ENCODE data around the gene VAT1L. TPM values are rescaled to one million over a fixed set of nuclear protein-coding genes. Genes with fewer than 3 reads are reported as not detected.

VAT1L gene
- polyA plus RNA-seq, 1 donor = 14.8 TPM

DNA sequence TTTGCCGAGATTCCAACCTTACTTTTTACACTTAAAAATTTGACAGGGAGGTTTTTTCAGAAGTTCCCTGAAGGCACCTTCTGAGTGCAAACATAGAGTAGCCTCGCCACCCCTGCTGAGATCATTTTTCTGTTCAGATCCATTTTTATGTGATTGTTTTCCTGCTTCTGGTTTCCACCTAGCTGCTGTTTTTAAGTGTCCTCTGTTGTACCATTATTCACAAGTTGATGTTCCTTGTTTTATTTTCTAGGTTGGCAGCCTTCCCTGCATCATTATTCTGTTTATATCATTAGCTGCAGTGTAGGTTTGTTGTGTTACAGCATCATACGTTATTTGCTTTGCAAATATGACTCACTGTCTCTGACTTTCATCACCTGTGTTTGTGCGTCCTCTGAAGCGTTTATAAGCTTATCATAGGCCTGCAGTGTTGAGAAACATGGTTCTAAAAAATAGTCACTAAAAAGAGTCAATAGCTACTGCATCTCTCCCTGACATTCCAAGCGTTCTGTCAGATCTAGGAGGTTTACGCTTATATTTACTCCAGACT lies 117.1 kb downstream of the VAT1L start:
- 75% methylated on average over 2 of the region's 7 CpGs for WGBS (ENCODE audit: insufficient coverage, low lambda C conversion rate)

DNA sequence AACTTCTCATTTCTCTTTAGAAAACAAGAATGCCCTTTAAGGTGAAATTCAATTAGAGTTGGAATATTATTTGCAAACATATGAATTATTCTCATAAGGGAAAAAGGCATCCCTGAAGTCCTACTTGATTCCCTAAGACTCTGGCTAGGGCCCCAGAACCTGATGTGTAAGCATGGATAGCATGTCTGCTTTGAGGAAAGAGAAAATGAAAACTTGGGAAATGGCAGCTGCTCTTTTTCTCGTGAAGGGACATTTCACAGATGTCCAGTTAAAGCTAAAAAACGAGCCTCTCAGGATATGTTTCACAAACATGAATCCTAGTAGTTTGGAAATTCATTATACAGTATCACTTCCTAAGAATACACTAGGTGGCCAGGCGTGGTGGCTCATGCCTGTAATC lies 121.7 kb downstream of the VAT1L start:
- no CpG with 5 or more reads among the region's 3 CpGs for WGBS (ENCODE audit: insufficient coverage, low lambda C conversion rate)
- Histone ChIP-seq H3K4me3 (ENCODE audit: low read length) (no peak overlapping the region), H3K27me3 (ENCODE audit: control insufficient read depth, insufficient read depth, low read length) (no peaks in the 10 kb centered on the region), H3K36me3 (ENCODE audit: control insufficient read depth, insufficient read depth, low read length) (no peaks in the 10 kb centered on the region), H3K9me3 (ENCODE audit: control insufficient read depth, low read depth, low read length) (no peaks in the 10 kb centered on the region), H3K27ac (ENCODE audit: low read length) (no peak overlapping the region), H3K4me1 (ENCODE audit: control insufficient read depth, insufficient read depth, low read length) (no peaks in the 10 kb centered on the region)
- DNase-seq = no peak

More for the DNA sequence above, 117.1 kb downstream of the VAT1L start:
- no peaks in the 10 kb centered on the region for H3K9me3 ChIP-seq (ENCODE audit: control insufficient read depth, low read depth, low read length)
- no peak overlapping the region for H3K27ac ChIP-seq (ENCODE audit: low read length)
- no peaks in the 10 kb centered on the region for H3K36me3 ChIP-seq (ENCODE audit: control insufficient read depth, insufficient read depth, low read length)
- no peaks in the 10 kb centered on the region for H3K27me3 ChIP-seq (ENCODE audit: control insufficient read depth, insufficient read depth, low read length)
- no peak overlapping the region for H3K4me3 ChIP-seq (ENCODE audit: low read length)
- no peak for DNase-seq
- no peaks in the 10 kb centered on the region for H3K4me1 ChIP-seq (ENCODE audit: control insufficient read depth, insufficient read depth, low read length)

DNA sequence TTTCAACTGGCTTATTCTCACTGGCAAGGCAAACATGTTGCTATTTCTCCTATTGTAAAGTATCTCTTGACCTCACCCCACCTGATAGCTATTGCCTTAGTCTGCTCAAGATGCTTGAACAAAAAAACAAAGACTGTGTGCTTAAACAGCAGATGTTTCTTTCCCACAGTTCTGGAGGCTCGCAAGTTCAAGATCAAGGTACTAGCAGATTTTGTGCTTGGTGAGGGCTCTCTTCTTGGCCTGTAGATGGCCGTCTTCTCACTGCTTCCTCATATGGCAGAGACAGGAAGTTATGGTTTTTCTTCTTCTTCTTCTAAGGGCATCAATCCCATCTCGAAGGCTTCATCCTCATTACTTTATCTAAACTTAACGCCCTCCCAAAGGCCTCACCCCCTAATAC lies 124.3 kb downstream of the VAT1L start:
- Histone ChIP-seq H3K27ac (ENCODE audit: low read length) (no peak overlapping the region), H3K4me1 (ENCODE audit: control insufficient read depth, insufficient read depth, low read length) (no peaks in the 10 kb centered on the region), H3K4me3 (ENCODE audit: low read length) (no peak overlapping the region), H3K36me3 (ENCODE audit: control insufficient read depth, insufficient read depth, low read length) (no peaks in the 10 kb centered on the region), H3K9me3 (ENCODE audit: control insufficient read depth, low read depth, low read length) (no peaks in the 10 kb centered on the region), H3K27me3 (ENCODE audit: control insufficient read depth, insufficient read depth, low read length) (no peaks in the 10 kb centered on the region)
- DNase-seq = no peak
- WGBS (ENCODE audit: insufficient coverage, low lambda C conversion rate) = 82% methylated on average over 2 of the region's 4 CpGs

DNA sequence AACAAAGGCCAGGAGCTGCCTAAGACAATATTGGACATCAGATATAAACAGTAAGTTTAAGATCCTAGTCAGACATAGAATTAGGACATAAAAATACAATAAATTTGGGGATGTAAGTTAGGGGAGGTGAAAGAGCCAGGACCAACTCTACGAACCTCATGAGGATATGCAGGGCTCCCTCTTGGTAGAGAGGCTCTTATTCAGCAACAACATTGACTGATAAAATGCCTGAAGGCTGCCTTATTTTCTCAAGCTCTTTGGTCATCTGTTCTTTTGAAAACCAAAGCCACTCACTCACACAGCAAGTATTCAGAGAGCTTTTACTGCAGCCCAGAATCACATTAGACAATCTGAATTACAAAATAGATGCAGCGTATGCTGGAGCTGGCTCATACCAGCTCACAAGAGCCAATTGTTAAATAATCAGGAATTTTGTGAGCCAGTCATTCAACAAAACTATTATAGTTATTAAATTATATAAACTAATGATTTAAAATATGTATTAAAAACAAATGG lies 125.4 kb downstream of the VAT1L start:
- DNase-seq = no peak
- H3K9me3 ChIP-seq (ENCODE audit: control insufficient read depth, low read depth, low read length) = no peaks in the 10 kb centered on the region
- WGBS (ENCODE audit: insufficient coverage, low lambda C conversion rate) = 80% methylated on average over 1 of the region's 2 CpGs
- H3K27ac ChIP-seq (ENCODE audit: low read length) = no peak overlapping the region
- no peaks in the 10 kb centered on the region for H3K27me3 ChIP-seq (ENCODE audit: control insufficient read depth, insufficient read depth, low read length)
- H3K36me3 ChIP-seq (ENCODE audit: control insufficient read depth, insufficient read depth, low read length) = no peaks in the 10 kb centered on the region
- no peaks in the 10 kb centered on the region for H3K4me1 ChIP-seq (ENCODE audit: control insufficient read depth, insufficient read depth, low read length)
- H3K4me3 ChIP-seq (ENCODE audit: low read length) = no peak overlapping the region

DNA sequence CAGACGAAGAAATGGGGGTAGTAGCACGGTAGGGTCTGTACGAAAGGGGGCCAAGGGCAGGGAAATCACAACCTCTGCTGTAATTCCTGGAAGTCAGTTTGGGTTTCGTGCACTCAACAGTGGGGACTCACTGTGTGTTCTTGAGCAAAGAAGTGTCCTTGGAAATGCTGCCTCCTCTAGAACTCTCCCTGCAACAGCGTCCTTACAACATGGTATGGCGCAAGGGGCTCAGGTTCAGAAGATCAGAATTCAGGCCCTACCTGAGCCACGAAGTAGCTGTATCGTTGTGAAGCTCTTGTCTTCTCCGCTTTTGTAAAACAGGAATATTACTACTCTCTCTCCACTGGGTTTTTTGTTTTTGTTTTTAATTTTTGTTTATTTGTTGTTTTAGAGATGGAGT lies 127.7 kb downstream of the VAT1L start:
- Histone ChIP-seq H3K4me1 (ENCODE audit: control insufficient read depth, insufficient read depth, low read length) (no peaks in the 10 kb centered on the region), H3K27ac (ENCODE audit: low read length) (no peak overlapping the region), H3K4me3 (ENCODE audit: low read length) (no peak overlapping the region), H3K27me3 (ENCODE audit: control insufficient read depth, insufficient read depth, low read length) (no peaks in the 10 kb centered on the region), H3K36me3 (ENCODE audit: control insufficient read depth, insufficient read depth, low read length) (no peaks in the 10 kb centered on the region), H3K9me3 (ENCODE audit: control insufficient read depth, low read depth, low read length) (no peaks in the 10 kb centered on the region)
- 90% methylated on average over 2 of the region's 9 CpGs for WGBS (ENCODE audit: insufficient coverage, low lambda C conversion rate)
- DNase-seq = no peak

DNA sequence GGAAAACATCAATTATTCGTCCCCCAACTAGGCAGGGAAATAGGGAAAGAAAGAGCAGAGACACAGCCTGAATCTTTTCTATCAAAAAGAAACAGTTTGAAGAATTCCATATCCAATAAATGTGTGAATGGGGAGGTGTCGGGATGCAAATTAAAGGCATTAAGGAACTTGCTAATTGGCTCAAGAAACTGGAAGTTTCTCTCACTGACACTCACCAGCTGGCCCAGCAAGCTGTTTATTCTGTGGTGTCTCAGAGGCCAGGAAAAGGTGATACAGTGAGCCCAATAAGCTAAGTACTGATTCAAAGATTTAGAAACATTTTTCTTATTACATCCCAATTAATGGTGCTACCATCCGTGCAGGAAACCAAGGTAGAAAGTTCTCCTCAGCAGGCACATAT lies 129.6 kb downstream of the VAT1L start:
- Histone ChIP-seq H3K9me3 (ENCODE audit: control insufficient read depth, low read depth, low read length) (no peaks in the 10 kb centered on the region), H3K27ac (ENCODE audit: low read length) (no peak overlapping the region), H3K36me3 (ENCODE audit: control insufficient read depth, insufficient read depth, low read length) (no peaks in the 10 kb centered on the region), H3K4me3 (ENCODE audit: low read length) (no peak overlapping the region), H3K27me3 (ENCODE audit: control insufficient read depth, insufficient read depth, low read length) (no peaks in the 10 kb centered on the region), H3K4me1 (ENCODE audit: control insufficient read depth, insufficient read depth, low read length) (no peaks in the 10 kb centered on the region)
- no peak for DNase-seq
- 86% methylated on average over 1 of the region's 3 CpGs for WGBS (ENCODE audit: insufficient coverage, low lambda C conversion rate)

GRCh38 chr16:77918809-77919707 lies 130.7 kb downstream of the VAT1L start:
- WGBS (ENCODE audit: insufficient coverage, low lambda C conversion rate) = 40% methylated on average over 1 of the region's 8 CpGs
- peak in 1 of 2 donors; percentile 38 for DNase-seq
- H3K27ac ChIP-seq (ENCODE audit: low read length) = peak overlapping the region; percentile 23
- no peaks in the 10 kb centered on the region for H3K4me1 ChIP-seq (ENCODE audit: control insufficient read depth, insufficient read depth, low read length)
- H3K9me3 ChIP-seq (ENCODE audit: control insufficient read depth, low read depth, low read length) = no peaks in the 10 kb centered on the region
- H3K27me3 ChIP-seq (ENCODE audit: control insufficient read depth, insufficient read depth, low read length) = no peaks in the 10 kb centered on the region
- H3K36me3 ChIP-seq (ENCODE audit: control insufficient read depth, insufficient read depth, low read length) = no peaks in the 10 kb centered on the region
- no peak overlapping the region for H3K4me3 ChIP-seq (ENCODE audit: low read length)

- H3K36me3 ChIP-seq (ENCODE audit: control insufficient read depth, insufficient read depth, low read length) = no peaks in the 10 kb centered on the region
- H3K4me3 ChIP-seq (ENCODE audit: low read length) = no peak overlapping the region
- H3K9me3 ChIP-seq (ENCODE audit: control insufficient read depth, low read depth, low read length) = no peaks in the 10 kb centered on the region
- H3K27ac ChIP-seq (ENCODE audit: low read length) = no peak overlapping the region
- DNase-seq = no peak
- no peaks in the 10 kb centered on the region for H3K4me1 ChIP-seq (ENCODE audit: control insufficient read depth, insufficient read depth, low read length)
- no peaks in the 10 kb centered on the region for H3K27me3 ChIP-seq (ENCODE audit: control insufficient read depth, insufficient read depth, low read length)
- 40% methylated on average over 2 of the region's 8 CpGs for WGBS (ENCODE audit: insufficient coverage, low lambda C conversion rate)
These were observed 131.5 kb downstream of the VAT1L start for GRCh38 chr16:77919761-77920415.

DNA sequence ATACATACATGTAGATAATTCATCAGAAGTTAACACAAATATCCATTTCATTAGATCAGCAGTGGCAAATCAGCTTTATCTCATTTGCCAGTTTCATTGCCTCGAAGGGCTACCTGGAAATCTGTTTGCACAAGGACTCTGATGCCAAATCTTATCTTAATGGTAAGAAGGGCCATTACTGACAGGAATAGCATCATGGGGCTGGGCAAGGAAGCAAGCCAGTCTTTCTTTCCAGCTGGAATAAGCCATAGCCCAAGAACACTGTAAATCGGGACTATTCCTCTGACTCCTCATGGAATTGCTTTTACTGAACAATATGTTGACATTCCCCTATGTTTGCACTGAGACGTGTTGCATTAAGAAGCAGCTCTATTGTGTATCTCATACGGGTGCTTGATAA lies 132.6 kb downstream of the VAT1L start:
- no peaks in the 10 kb centered on the region for H3K36me3 ChIP-seq (ENCODE audit: control insufficient read depth, insufficient read depth, low read length)
- no peak for DNase-seq
- WGBS (ENCODE audit: insufficient coverage, low lambda C conversion rate) = 0% methylated on average over 1 of the region's 4 CpGs
- no peaks in the 10 kb centered on the region for H3K4me1 ChIP-seq (ENCODE audit: control insufficient read depth, insufficient read depth, low read length)
- no peak overlapping the region for H3K4me3 ChIP-seq (ENCODE audit: low read length)
- no peaks in the 10 kb centered on the region for H3K27me3 ChIP-seq (ENCODE audit: control insufficient read depth, insufficient read depth, low read length)
- no peaks in the 10 kb centered on the region for H3K9me3 ChIP-seq (ENCODE audit: control insufficient read depth, low read depth, low read length)
- H3K27ac ChIP-seq (ENCODE audit: low read length) = no peak overlapping the region

DNA sequence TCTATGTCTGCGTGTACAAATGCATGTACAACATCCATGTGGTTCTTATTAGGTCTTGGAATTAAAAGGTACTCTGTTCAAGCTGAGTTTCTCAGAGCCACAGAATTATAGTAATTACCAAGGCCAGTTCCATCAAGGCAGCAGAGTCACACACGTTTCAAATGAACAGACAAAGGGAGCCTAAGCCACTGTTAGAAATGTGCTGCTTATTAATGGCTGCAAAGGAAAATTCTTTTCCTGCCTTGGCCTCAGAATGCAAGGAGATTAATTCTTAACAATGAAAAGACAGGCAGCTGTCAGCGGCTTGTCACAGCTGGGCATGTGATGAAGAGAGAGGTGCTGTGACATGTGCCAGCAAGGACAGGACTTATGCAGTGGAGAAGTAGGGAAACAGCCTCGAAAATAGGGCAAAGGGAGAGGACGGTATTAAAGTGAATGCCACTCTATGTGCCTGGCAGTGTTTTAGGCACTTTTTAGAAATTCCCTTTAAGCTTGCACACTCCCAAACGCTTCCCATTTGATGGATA lies 133.9 kb downstream of the VAT1L start:
- H3K4me1 ChIP-seq (ENCODE audit: control insufficient read depth, insufficient read depth, low read length) = no peaks in the 10 kb centered on the region
- DNase-seq = no peak
- no peak overlapping the region for H3K27ac ChIP-seq (ENCODE audit: low read length)
- no CpG with 5 or more reads among the region's 6 CpGs for WGBS (ENCODE audit: insufficient coverage, low lambda C conversion rate)
- no peaks in the 10 kb centered on the region for H3K27me3 ChIP-seq (ENCODE audit: control insufficient read depth, insufficient read depth, low read length)
- no peak overlapping the region for H3K4me3 ChIP-seq (ENCODE audit: low read length)
- H3K36me3 ChIP-seq (ENCODE audit: control insufficient read depth, insufficient read depth, low read length) = no peaks in the 10 kb centered on the region
- no peaks in the 10 kb centered on the region for H3K9me3 ChIP-seq (ENCODE audit: control insufficient read depth, low read depth, low read length)

All from large intestine (tissue), 3 donors.